WTC11 (cell line): ENCODE measurements around the gene RAB25. TPM values are rescaled to one million over a fixed set of nuclear protein-coding genes. Genes with fewer than 3 reads are reported as not detected.

ENCODE experiments used
- ATAC-seq: fragments of 200-7000 bp; cut with Tn5 transposase; 2 replicates; pipeline ENCODE4 v1.10.0; 2021; ENCODE audit warnings: mild to moderate bottlenecking, moderate library complexity
- CTCF ChIA-PET: fragments of 300-600 bp; sonication (Branson Sonifier 250); formaldehyde crosslinking; loops from one replicate; lab custom pipeline; 2021; ENCODE audit warnings: antibody characterized with exemption; lab: Charles Lee
- POLR2A ChIA-PET: fragments of 350-600 bp; sonication (Branson Sonifier 250); formaldehyde crosslinking; loops from one replicate; lab custom pipeline; 2021; ENCODE audit warnings: antibody characterized with exemption; lab: Charles Lee
- DNase-seq: peaks from one replicate; pipeline ENCODE4 v3.0.0; 2021; ENCODE audit warnings: low spot score
- H3K27ac Mint-ChIP-seq: 2 replicates; pipeline ENCODE4 v1.8.0; 2021; ENCODE audit warnings: mixed read lengths
- H3K27me3 Mint-ChIP-seq: 2 replicates; pipeline ENCODE4 v1.8.0; 2021; ENCODE audit warnings: low read depth, mild to moderate bottlenecking, moderate library complexity, mixed read lengths
- H3K36me3 Mint-ChIP-seq: 2 replicates; pipeline ENCODE4 v1.8.0; 2021; ENCODE audit warnings: mixed read lengths
- H3K4me1 Mint-ChIP-seq: 2 replicates; pipeline ENCODE4 v1.8.0; 2022; ENCODE audit warnings: mixed read lengths
- H3K4me3 Mint-ChIP-seq: 2 replicates; pipeline ENCODE4 v1.8.0; 2021; ENCODE audit warnings: mild to moderate bottlenecking, moderate library complexity, mixed read lengths
- H3K9me3 Mint-ChIP-seq: 2 replicates; pipeline ENCODE4 v1.8.0; 2021; ENCODE audit warnings: mixed read lengths
- E2F1 ChIP-seq: sonication (generic); formaldehyde crosslinking; IDR thresholded peaks from 2 replicates; pipeline ENCODE4 v1.8.0; 2022; ENCODE audit warnings: mild to moderate bottlenecking, missing genetic modification reagents
- FOXK1 ChIP-seq: sonication (generic); formaldehyde crosslinking; IDR thresholded peaks from 2 replicates; pipeline ENCODE4 v1.8.0; 2022; ENCODE audit warnings: mild to moderate bottlenecking, moderate library complexity, missing genetic modification reagents
- GABPB1 ChIP-seq: sonication (generic); formaldehyde crosslinking; IDR thresholded peaks from 2 replicates; pipeline ENCODE4 v1.8.1; 2023; ENCODE audit warnings: mild to moderate bottlenecking, missing genetic modification reagents
- JAZF1 ChIP-seq: fragments of 250-450 bp; sonication (Bioruptor Pico); IDR thresholded peaks from 2 replicates; pipeline ENCODE4 v1.9.0; 2021; ENCODE audit warnings: moderate library complexity, mild to moderate bottlenecking, inconsistent platforms
- MAX ChIP-seq: sonication (generic); formaldehyde crosslinking; IDR thresholded peaks from 2 replicates; pipeline ENCODE4 v1.8.0; 2022; ENCODE audit warnings: mild to moderate bottlenecking, missing genetic modification reagents
- MLX ChIP-seq: sonication (generic); formaldehyde crosslinking; IDR thresholded peaks from 2 replicates; pipeline ENCODE4 v1.8.1; 2023; ENCODE audit warnings: mild to moderate bottlenecking, missing genetic modification reagents, moderate library complexity
- MYBL2 ChIP-seq: sonication (generic); formaldehyde crosslinking; IDR thresholded peaks from 2 replicates; pipeline ENCODE4 v1.8.1; 2023; ENCODE audit warnings: mild to moderate bottlenecking, moderate library complexity, missing genetic modification reagents
- NFE2L1 ChIP-seq: sonication (generic); formaldehyde crosslinking; IDR thresholded peaks from 2 replicates; pipeline ENCODE4 v1.8.1; 2023; ENCODE audit warnings: missing genetic modification reagents
- NR1H2 ChIP-seq: sonication (generic); formaldehyde crosslinking; IDR thresholded peaks from 2 replicates; pipeline ENCODE4 v1.9.0; 2021; ENCODE audit warnings: mild to moderate bottlenecking, moderate library complexity, missing genetic modification reagents
- NR3C1 ChIP-seq: sonication (generic); formaldehyde crosslinking; conservative IDR thresholded peaks from 2 replicates; pipeline ENCODE4 v1.8.1; 2023; ENCODE audit warnings: low read depth, mild to moderate bottlenecking, missing genetic modification reagents
- PRDM15 ChIP-seq: sonication (generic); formaldehyde crosslinking; IDR thresholded peaks from 2 replicates; pipeline ENCODE4 v1.8.0; 2022; ENCODE audit warnings: missing genetic modification reagents
- TEAD4 ChIP-seq: sonication (generic); formaldehyde crosslinking; IDR thresholded peaks from 2 replicates; pipeline ENCODE4 v1.8.0; 2022; ENCODE audit warnings: mild to moderate bottlenecking, missing genetic modification reagents
- ZNF121 ChIP-seq: sonication (generic); formaldehyde crosslinking; IDR thresholded peaks from 2 replicates; pipeline ENCODE4 v1.8.0; 2023; ENCODE audit warnings: missing genetic modification reagents
- ZNF219 ChIP-seq: sonication (generic); formaldehyde crosslinking; IDR thresholded peaks from 2 replicates; pipeline ENCODE4 v1.8.0; 2023; ENCODE audit warnings: missing genetic modification reagents, mild to moderate bottlenecking, borderline replicate concordance
- ZNF281 ChIP-seq: sonication (generic); formaldehyde crosslinking; IDR thresholded peaks from 2 replicates; pipeline ENCODE4 v1.8.0; 2023; ENCODE audit warnings: mild to moderate bottlenecking, missing genetic modification reagents
- ZNF317 ChIP-seq: sonication (generic); formaldehyde crosslinking; IDR thresholded peaks from 2 replicates; pipeline ENCODE4 v1.8.1; 2023; ENCODE audit warnings: low read depth, mild to moderate bottlenecking, moderate library complexity, missing genetic modification reagents, borderline replicate concordance
- total RNA-seq: library from RNA; stranded (reverse); gene quantifications from 3 replicates; pipeline ENCODE4 v1.2.3, GENCODE V29; 2021

The RAB25 gene
- total RNA-seq, 1 experiment from 2014 or later = 61.9 TPM

GRCh38 chr1:156064615-156065014, 3.7 kb downstream of the RAB25 start (continued):
- no peak for TF ChIP-seq ZNF281 (CRISPR knock-in tag)
- no peak for TF ChIP-seq E2F1
- TF ChIP-seq TEAD4 (CRISPR knock-in tag) = no peak
- no peak for TF ChIP-seq NFE2L1 (CRISPR knock-in tag)
- TF ChIP-seq, all 79 proteins: peak for 0

- ATAC-seq (no peak), DNase-seq (no peak)
- ChIA-PET CTCF (interaction anchor here (0.5 to 5.0 kb wide), 20 partner anchors 8 to 127 kb away, joined by 3 to 74 read pairs (median 20); partner anchors contain the start of genes ARHGEF2, LAMTOR2 and UBQLN4), POLR2A (interaction anchor here (1.4 kb wide), 1 partner anchor 12 kb away, joined by 3 read pairs; no protein-coding TSS in a partner anchor)
- H3K9me3 Mint-ChIP-seq = no peaks in the 10 kb centered on the region
- no peak overlapping the region for H3K4me3 Mint-ChIP-seq
- no peaks in the 10 kb centered on the region for H3K27me3 Mint-ChIP-seq
- no peak for TF ChIP-seq JAZF1
- TF ChIP-seq TEAD4 (CRISPR knock-in tag) = no peak
- no peak for TF ChIP-seq PRDM15 (CRISPR knock-in tag)
- no peak for TF ChIP-seq FOXK1 (CRISPR knock-in tag)
- TF ChIP-seq E2F1 = no peak
- no peak overlapping the region for H3K27ac Mint-ChIP-seq
- H3K4me1 Mint-ChIP-seq = peaks cover 40% of the 10 kb centered on the region
- peaks cover 21% of the 10 kb centered on the region for H3K36me3 Mint-ChIP-seq
Observed at GRCh38 chr1:156065212-156065611, 4.3 kb downstream of the RAB25 start.

- Mint-ChIP-seq H3K27ac (0 out of 2 replicates have a peak overlapping the region, but pooled peaks have one; percentile 30), H3K4me1 (peaks cover 39% of the 10 kb centered on the region)
- POLR2A ChIA-PET = interaction anchor here (1.1 to 1.4 kb wide), 2 partner anchors 13 to 17 kb away, joined by 3 to 4 read pairs; no protein-coding TSS in a partner anchor
- no peak for TF ChIP-seq ZNF219 (CRISPR knock-in tag)
- TF ChIP-seq NR1H2 (CRISPR knock-in tag) = no peak
- no peak for TF ChIP-seq MYBL2 (CRISPR knock-in tag)
- no peak for TF ChIP-seq GABPB1
- TF ChIP-seq ZNF317 (CRISPR knock-in tag) = no peak
- no peak for TF ChIP-seq MLX
- no peak for TF ChIP-seq NR3C1
- no peak for TF ChIP-seq ZNF121 (CRISPR knock-in tag)
- TF ChIP-seq FOXK1 (CRISPR knock-in tag) = no peak
- no peak for TF ChIP-seq MAX
- TF ChIP-seq E2F1 = no peak
- TF ChIP-seq PRDM15 (CRISPR knock-in tag) = no peak
Observed at GRCh38 chr1:156065871-156066270, 4.9 kb downstream of the RAB25 start.

More at GRCh38 chr1:156065871-156066270, 4.9 kb downstream of the RAB25 start:
- ATAC-seq (no peak), DNase-seq (no peak)
- peaks cover 24% of the 10 kb centered on the region for H3K36me3 Mint-ChIP-seq
- CTCF ChIA-PET = interaction anchor here (0.5 to 5.0 kb wide), 47 partner anchors 9 to 159 kb away, joined by 3 to 74 read pairs (median 8); partner anchors contain the start of genes ARHGEF2, KHDC4, LAMTOR2 and SSR2
- no peaks in the 10 kb centered on the region for H3K9me3 Mint-ChIP-seq
- no peak overlapping the region for H3K4me3 Mint-ChIP-seq
- no peaks in the 10 kb centered on the region for H3K27me3 Mint-ChIP-seq
